Mesendoderm (in vitro differentiated cells): ENCODE measurements around the gene CDK14.

ENCODE experiments used
- DNase-seq: peaks from one replicate; pipeline ENCODE4 v3.0.0; 2013
- H2AK5ac ChIP-seq: 2 replicates; pipeline ENCODE4 v1.6.1; 2013; ENCODE audit warnings: low read length, inconsistent platforms
- H2BK120ac ChIP-seq: 2 replicates; pipeline ENCODE4 v1.6.1; 2013; ENCODE audit warnings: low read depth, mild to moderate bottlenecking, low read length, moderate library complexity, mixed read lengths
- H2BK15ac ChIP-seq: replicated peaks from 2 replicates; pipeline ENCODE4 v1.6.1; 2013; ENCODE audit warnings: low read depth, mild to moderate bottlenecking, moderate library complexity
- H2BK5ac ChIP-seq: 2 replicates; pipeline ENCODE4 v1.6.1; 2013; ENCODE audit warnings: low read length, inconsistent platforms
- H3K18ac ChIP-seq: 2 replicates; pipeline ENCODE4 v1.6.1; 2013; ENCODE audit warnings: mild to moderate bottlenecking, low read length, mixed read lengths
- H3K23ac ChIP-seq: one replicate; pipeline ENCODE4 v1.6.1; 2013; ENCODE audit warnings: low read length
- H3K27ac ChIP-seq: 2 replicates; pipeline ENCODE4 v1.5.1; 2013; ENCODE audit warnings: low read depth, mild to moderate bottlenecking, inconsistent platforms, low read length, moderate library complexity
- H3K27me3 ChIP-seq: 2 replicates; pipeline ENCODE4 v1.6.1; 2013; ENCODE audit warnings: low read length, control low read depth, mild to moderate bottlenecking, inconsistent platforms; ENCODE audit not compliant: insufficient read depth, poor library complexity
- H3K36me3 ChIP-seq: 2 replicates; pipeline ENCODE4 v1.6.1; 2013; ENCODE audit warnings: low read length, inconsistent platforms; ENCODE audit not compliant: control insufficient read depth, insufficient read depth
- H3K4ac ChIP-seq: one replicate; pipeline ENCODE4 v1.6.1; 2013; ENCODE audit warnings: low read depth, mild to moderate bottlenecking, low read length, moderate library complexity
- H3K4me1 ChIP-seq: 2 replicates; pipeline ENCODE4 v1.6.1; 2013; ENCODE audit warnings: low read depth, low read length, inconsistent platforms; ENCODE audit not compliant: control insufficient read depth
- H3K4me2 ChIP-seq: 2 replicates; pipeline ENCODE4 v1.6.1; 2013; ENCODE audit warnings: low read length
- H3K4me3 ChIP-seq: 2 replicates; pipeline ENCODE4 v1.5.1; 2013; ENCODE audit warnings: mild to moderate bottlenecking, low read length
- H3K56ac ChIP-seq: one replicate; pipeline ENCODE4 v1.6.1; 2013; ENCODE audit warnings: low read length
- H3K79me1 ChIP-seq: 2 replicates; pipeline ENCODE4 v1.6.1; 2013; ENCODE audit warnings: low read length, inconsistent platforms
- H3K79me2 ChIP-seq: 2 replicates; pipeline ENCODE4 v1.6.1; 2013; ENCODE audit warnings: mild to moderate bottlenecking, low read length; ENCODE audit not compliant: control insufficient read depth, insufficient read depth
- H3K9ac ChIP-seq: 2 replicates; pipeline ENCODE4 v1.6.1; 2013; ENCODE audit warnings: low read length, inconsistent platforms
- H4K5ac ChIP-seq: one replicate; pipeline ENCODE4 v1.6.1; 2013; ENCODE audit warnings: low read length
- H4K8ac ChIP-seq: one replicate; pipeline ENCODE4 v1.6.1; 2013; ENCODE audit warnings: low read depth, mild to moderate bottlenecking, control low read depth, low read length, moderate library complexity
- WGBS: extraction: QIAGEN DNeasy Blood & Tissue Kit; methylation state at CpG from one replicate; pipeline ENCODE4 v1.1.7; 2013; ENCODE audit warnings: low lambda C conversion rate, missing lambda C conversion rate; ENCODE audit not compliant: insufficient coverage; ENCODE audit errors: extremely low coverage; 5-methylcytosine and 5-hydroxymethylcytosine counted together

CDK14 gene

GRCh38 chr7:90721869-90722431, 125.8 kb downstream of the CDK14 start:
- H2BK15ac ChIP-seq, result no peak overlapping the region
- no peaks in the 10 kb centered on the region for H3K79me1 ChIP-seq
- H3K4ac ChIP-seq, result no peak overlapping the region
- H2BK5ac ChIP-seq, result no peak overlapping the region
- H3K9ac ChIP-seq, result no peak overlapping the region
- H3K23ac ChIP-seq, result no peak overlapping the region
- DNase-seq, result no peak
- H3K56ac ChIP-seq, result no peak overlapping the region
- no peak overlapping the region for H4K8ac ChIP-seq
- no peak overlapping the region for H3K18ac ChIP-seq
- H3K27me3 ChIP-seq, result no peaks in the 10 kb centered on the region
- no peak overlapping the region for H2BK120ac ChIP-seq
- H4K5ac ChIP-seq, result no peak overlapping the region
- no peak overlapping the region for H3K4me2 ChIP-seq
- H3K4me1 ChIP-seq, result peaks cover 2% of the 10 kb centered on the region
- no peak overlapping the region for H2AK5ac ChIP-seq
- no peak overlapping the region for H3K4me3 ChIP-seq
- H3K27ac ChIP-seq, result no peak overlapping the region
- H3K79me2 ChIP-seq, result no peaks in the 10 kb centered on the region
- no CpG with 5 or more reads among the region's 7 CpGs for WGBS
- no peaks in the 10 kb centered on the region for H3K36me3 ChIP-seq

GRCh38 chr7:90723233-90723632, 127.1 kb downstream of the CDK14 start:
- H3K36me3 ChIP-seq, result no peaks in the 10 kb centered on the region
- no peaks in the 10 kb centered on the region for H3K79me1 ChIP-seq
- no peaks in the 10 kb centered on the region for H3K27me3 ChIP-seq
- H2BK5ac ChIP-seq, result no peak overlapping the region
- no peak overlapping the region for H3K23ac ChIP-seq
- no peak overlapping the region for H2BK15ac ChIP-seq
- no peak for DNase-seq
- peaks cover 4% of the 10 kb centered on the region for H3K4me1 ChIP-seq
- H3K9ac ChIP-seq, result no peak overlapping the region
- H2BK120ac ChIP-seq, result no peak overlapping the region
- H3K4ac ChIP-seq, result no peak overlapping the region
- H3K4me2 ChIP-seq, result no peak overlapping the region
- H4K8ac ChIP-seq, result no peak overlapping the region
- WGBS, result no CpG with 5 or more reads among the region's 2 CpGs
- H4K5ac ChIP-seq, result no peak overlapping the region
- H3K18ac ChIP-seq, result no peak overlapping the region
- no peaks in the 10 kb centered on the region for H3K79me2 ChIP-seq
- no peak overlapping the region for H3K4me3 ChIP-seq
- no peak overlapping the region for H3K56ac ChIP-seq
- H3K27ac ChIP-seq, result no peak overlapping the region
- no peak overlapping the region for H2AK5ac ChIP-seq

- Histone ChIP-seq H2BK15ac (no peak overlapping the region), H2BK5ac (no peak overlapping the region), H3K4me1 (peaks cover 4% of the 10 kb centered on the region), H2BK120ac (no peak overlapping the region), H3K18ac (no peak overlapping the region), H3K4ac (no peak overlapping the region), H3K4me2 (no peak overlapping the region), H4K8ac (no peak overlapping the region), H3K27me3 (no peaks in the 10 kb centered on the region), H3K23ac (no peak overlapping the region), H3K79me2 (no peaks in the 10 kb centered on the region), H3K4me3 (no peak overlapping the region), H4K5ac (no peak overlapping the region), H3K56ac (no peak overlapping the region), H3K79me1 (no peaks in the 10 kb centered on the region), H2AK5ac (no peak overlapping the region), H3K27ac (no peak overlapping the region), H3K36me3 (no peaks in the 10 kb centered on the region), H3K9ac (no peak overlapping the region)
- DNase-seq, result no peak
These were observed 127.7 kb downstream of the CDK14 start for GRCh38 chr7:90723866-90724265.

- Histone ChIP-seq H3K56ac (no peak overlapping the region), H3K9ac (no peak overlapping the region), H2BK15ac (no peak overlapping the region), H3K27me3 (no peaks in the 10 kb centered on the region), H3K79me2 (no peaks in the 10 kb centered on the region), H3K18ac (no peak overlapping the region), H2BK120ac (no peak overlapping the region), H3K4me3 (no peak overlapping the region), H3K27ac (no peak overlapping the region), H3K79me1 (no peaks in the 10 kb centered on the region), H3K23ac (no peak overlapping the region), H3K4ac (no peak overlapping the region), H4K5ac (no peak overlapping the region), H2AK5ac (no peak overlapping the region), H3K36me3 (no peaks in the 10 kb centered on the region), H3K4me1 (peaks cover 4% of the 10 kb centered on the region), H4K8ac (no peak overlapping the region), H3K4me2 (no peak overlapping the region), H2BK5ac (no peak overlapping the region)
- WGBS, result no CpG with 5 or more reads among the region's 2 CpGs
- no peak for DNase-seq
These were observed 130.0 kb downstream of the CDK14 start for GRCh38 chr7:90726120-90726519.

- Histone ChIP-seq H2BK5ac (no peak overlapping the region), H2BK120ac (no peak overlapping the region), H3K36me3 (no peaks in the 10 kb centered on the region), H3K18ac (no peak overlapping the region), H3K27me3 (no peaks in the 10 kb centered on the region), H3K23ac (no peak overlapping the region), H3K9ac (no peak overlapping the region), H3K56ac (no peak overlapping the region), H2BK15ac (no peak overlapping the region), H3K27ac (no peak overlapping the region), H2AK5ac (no peak overlapping the region), H4K5ac (no peak overlapping the region), H3K4me1 (peaks cover 4% of the 10 kb centered on the region), H3K4me3 (no peak overlapping the region), H3K4me2 (no peak overlapping the region), H4K8ac (no peak overlapping the region), H3K4ac (no peak overlapping the region), H3K79me1 (no peaks in the 10 kb centered on the region), H3K79me2 (no peaks in the 10 kb centered on the region)
- WGBS, result no CpG with 5 or more reads among the region's 3 CpGs
- DNase-seq, result peak; percentile 71
These were observed 130.5 kb downstream of the CDK14 start for GRCh38 chr7:90726623-90727022.

- no peak overlapping the region for H3K23ac ChIP-seq
- no peak overlapping the region for H4K5ac ChIP-seq
- no peak overlapping the region for H3K56ac ChIP-seq
- no peak overlapping the region for H3K27ac ChIP-seq
- H3K4me1 ChIP-seq, result peaks cover 4% of the 10 kb centered on the region
- H3K79me1 ChIP-seq, result no peaks in the 10 kb centered on the region
- no peak overlapping the region for H4K8ac ChIP-seq
- H3K36me3 ChIP-seq, result no peaks in the 10 kb centered on the region
- H3K4me3 ChIP-seq, result no peak overlapping the region
- H3K4me2 ChIP-seq, result no peak overlapping the region
- H2BK15ac ChIP-seq, result no peak overlapping the region
- no peak overlapping the region for H3K9ac ChIP-seq
- no peak overlapping the region for H2BK120ac ChIP-seq
- no peaks in the 10 kb centered on the region for H3K79me2 ChIP-seq
- H2BK5ac ChIP-seq, result no peak overlapping the region
- H2AK5ac ChIP-seq, result no peak overlapping the region
- DNase-seq, result no peak
- no peak overlapping the region for H3K18ac ChIP-seq
- no peaks in the 10 kb centered on the region for H3K27me3 ChIP-seq
- no peak overlapping the region for H3K4ac ChIP-seq
These were observed 131.3 kb downstream of the CDK14 start for GRCh38 chr7:90727412-90727811.
